Esophagus (tissue), 2 donors: ENCODE data around the gene TTC36. TPM values are rescaled to one million over a fixed set of nuclear protein-coding genes. Genes with fewer than 3 reads are reported as not detected.
"Not testable (repeated sequence)": the region's sequence is repeated elsewhere in the genome, so short reads cannot be mapped to it uniquely, and the experiment has no call there.

ENCODE experiments used
- H3K27ac ChIP-seq, 2 donors: one replicate each; pipeline ENCODE4 v1.5.1; 2013; ENCODE audit warnings: low read depth in 2 of 2, mild to moderate bottlenecking in 2 of 2, inconsistent platforms in 1 of 2, low read length in 1 of 2, moderate library complexity in 1 of 2
- H3K27me3 ChIP-seq, 2 donors: one replicate each; pipeline ENCODE4 v1.6.1; 2013; ENCODE audit warnings: low read length in 2 of 2, control low read depth in 1 of 2, mild to moderate bottlenecking in 1 of 2; ENCODE audit not compliant: insufficient read depth in 2 of 2, control insufficient read depth in 1 of 2
- H3K36me3 ChIP-seq, 2 donors: one replicate each; pipeline ENCODE4 v1.6.1; 2013; ENCODE audit warnings: low read length in 1 of 2; ENCODE audit not compliant: control insufficient read depth in 2 of 2, insufficient read depth in 2 of 2
- H3K4me1 ChIP-seq, 2 donors: one replicate each; pipeline ENCODE4 v1.6.1; 2013; ENCODE audit warnings: low read length in 1 of 2; ENCODE audit not compliant: control insufficient read depth in 2 of 2, insufficient read depth in 2 of 2
- H3K4me3 ChIP-seq, 2 donors: one replicate each; pipeline ENCODE4 v1.5.1; 2013; ENCODE audit warnings: low read length in 2 of 2, mild to moderate bottlenecking in 2 of 2, low read depth in 1 of 2, moderate library complexity in 1 of 2
- H3K9me3 ChIP-seq, 2 donors: one replicate each; pipeline ENCODE4 v1.6.1; 2013; ENCODE audit warnings: mild to moderate bottlenecking in 2 of 2, low read depth in 1 of 2, low read length in 1 of 2, moderate library complexity in 1 of 2; ENCODE audit not compliant: control insufficient read depth in 2 of 2, insufficient read depth in 1 of 2
- WGBS, 2 donors: extraction: QIAGEN DNeasy Blood & Tissue Kit; methylation state at CpG; one replicate each; pipeline ENCODE4 v1.1.7; 2013; 5-methylcytosine and 5-hydroxymethylcytosine counted together
- polyA plus RNA-seq, 2 donors: library from polyadenylated mRNA; stranded (reverse); fragments of 200-250 nt; gene quantifications; one replicate each; pipeline ENCODE4 v1.2.3, GENCODE V29; 2013
- donor health status: healthy with polysubstance abuse.
- donor health status: Bipolar disorder and iron deficiency.

Gene TTC36
- polyA plus RNA-seq, 2 donors = 0.14 to 0.18 TPM

- WGBS, 2 donors = 90 to 92% methylated on average over 8 of the region's 8 CpGs
- Histone ChIP-seq H3K27ac (no peak overlapping the region), H3K9me3 (no peaks in the 10 kb centered on the region), H3K27me3 (no peaks in the 10 kb centered on the region), H3K4me3 (no peak overlapping the region), H3K4me1 (no peaks in the 10 kb centered on the region), H3K36me3 (peaks cover 0 to 6% of the 10 kb centered on the region in 2 donors)
Measured at GRCh38 chr11:118544010-118544646, 16.9 kb downstream of the TTC36 start.

GRCh38 chr11:118544647-118545010, 17.4 kb downstream of the TTC36 start:
- WGBS, 2 donors = 85 to 92% methylated on average over 3 of the region's 3 CpGs
- Histone ChIP-seq H3K36me3 (peaks cover 0 to 6% of the 10 kb centered on the region in 2 donors), H3K27me3 (no peaks in the 10 kb centered on the region), H3K9me3 (no peaks in the 10 kb centered on the region), H3K4me3 (no peak overlapping the region), H3K4me1 (no peaks in the 10 kb centered on the region), H3K27ac (no peak overlapping the region)

GRCh38 chr11:118545533-118545932, 18.3 kb downstream of the TTC36 start:
- Histone ChIP-seq H3K36me3 (peaks cover 0 to 6% of the 10 kb centered on the region in 2 donors), H3K27ac (no peak overlapping the region), H3K9me3 (no peaks in the 10 kb centered on the region), H3K27me3 (no peaks in the 10 kb centered on the region), H3K4me3 (no peak overlapping the region), H3K4me1 (no peaks in the 10 kb centered on the region)
- 73 to 86% methylated on average over 5 of the region's 5 CpGs for WGBS, 2 donors

- WGBS, 2 donors = 88 to 93% methylated on average over 2 of the region's 2 CpGs
- Histone ChIP-seq H3K36me3 (peaks cover 3 to 6% of the 10 kb centered on the region in 2 donors), H3K4me3 (no peak overlapping the region), H3K27ac (no peak overlapping the region), H3K4me1 (no peaks in the 10 kb centered on the region), H3K27me3 (no peaks in the 10 kb centered on the region), H3K9me3 (no peaks in the 10 kb centered on the region)
Measured at GRCh38 chr11:118547132-118547531, 19.9 kb downstream of the TTC36 start.

GRCh38 chr11:118552341-118552740, 25.1 kb downstream of the TTC36 start:
- 87 to 88% methylated on average over 4 of the region's 4 CpGs for WGBS, 2 donors

GRCh38 chr11:118560806-118561205, 33.5 kb downstream of the TTC36 start:
- Histone ChIP-seq H3K4me1 (peaks cover 2 to 3% of the 10 kb centered on the region in 2 donors), H3K27ac (no peak overlapping the region), H3K9me3 (no peaks in the 10 kb centered on the region), H3K36me3 (peaks cover 0 to 3% of the 10 kb centered on the region in 2 donors), H3K4me3 (no peak overlapping the region), H3K27me3 (no peaks in the 10 kb centered on the region)
- WGBS, 2 donors = 89 to 90% methylated on average over 4 of the region's 4 CpGs

More at GRCh38 chr11:118552341-118552740, 25.1 kb downstream of the TTC36 start:
- no peaks in the 10 kb centered on the region for H3K27me3 ChIP-seq
- no peak overlapping the region for H3K4me3 ChIP-seq
- no peaks in the 10 kb centered on the region for H3K9me3 ChIP-seq
- H3K27ac ChIP-seq = no peak overlapping the region
- peaks cover 6% of the 10 kb centered on the region in 2 donors for H3K36me3 ChIP-seq
- H3K4me1 ChIP-seq = no peaks in the 10 kb centered on the region

- whole genome bisulfite sequencing, 2 donors = 24 to 41% methylated on average over 5 of the region's 5 CpGs
- Histone ChIP-seq H3K4me1 (peaks cover 2 to 3% of the 10 kb centered on the region in 2 donors), H3K4me3 (peak overlapping the region; percentile 19 to 71), H3K9me3 (no peaks in the 10 kb centered on the region), H3K27ac (peak overlapping the region; percentile 66 to 76), H3K36me3 (no peaks in the 10 kb centered on the region), H3K27me3 (no peaks in the 10 kb centered on the region)
Measured at GRCh38 chr11:118565051-118565450, 37.8 kb downstream of the TTC36 start.

- Histone ChIP-seq H3K36me3 (no peaks in the 10 kb centered on the region), H3K4me1 (peaks cover 2 to 5% of the 10 kb centered on the region in 2 donors), H3K27me3 (no peaks in the 10 kb centered on the region), H3K4me3 (no peak overlapping the region), H3K9me3 (no peaks in the 10 kb centered on the region), H3K27ac (no peak overlapping the region)
- WGBS, 2 donors = 85% methylated on average over 2 of the region's 2 CpGs
Measured at GRCh38 chr11:118569670-118570069, 42.4 kb downstream of the TTC36 start.

GRCh38 chr11:118570787-118571186, 43.5 kb downstream of the TTC36 start:
- Histone ChIP-seq H3K9me3 (no peaks in the 10 kb centered on the region), H3K27ac (no peak overlapping the region), H3K4me3 (no peak overlapping the region), H3K36me3 (no peaks in the 10 kb centered on the region), H3K27me3 (no peaks in the 10 kb centered on the region), H3K4me1 (peaks cover 0 to 2% of the 10 kb centered on the region in 2 donors)
- WGBS, 2 donors = 97% methylated on average over 1 of the region's 1 CpG

- not testable (repeated sequence) for H3K4me1 ChIP-seq, H3K27me3 ChIP-seq, H3K36me3 ChIP-seq, H3K9me3 ChIP-seq
- H3K4me3 ChIP-seq = peak overlapping the region; percentile 88 to 91
- WGBS, 2 donors = 4 to 12% methylated on average over 15 of the region's 15 CpGs
- peak overlapping the region; percentile 83 to 97 for H3K27ac ChIP-seq
Measured at GRCh38 chr11:118571701-118572060, 44.4 kb downstream of the TTC36 start.
